K562 (cell line): ENCODE data around the gene NACA2. TPM values are rescaled to one million over a fixed set of nuclear protein-coding genes. Genes with fewer than 3 reads are reported as not detected.

ENCODE experiments used
- ATAC-seq: fragments of 200-7000 bp; cut with Tn5 transposase; 3 replicates; pipeline ENCODE4 v1.9.1; 2020; ENCODE audit warnings: moderate library complexity
- BruUV-seq: library from RNA; stranded (reverse); fragments of 400-500 nt; replicated peaks from 2 replicates; lab custom pipeline; 2021; lab: Mats Ljungman, UMichigan
- CTCF ChIA-PET: fragments of 300-600 bp; formaldehyde crosslinking; extraction: SDS; loops from one replicate; lab custom pipeline; 2021; ENCODE audit warnings: low intra/inter-chr PET ratio; lab: Yijun Ruan, JAX
- POLR2A ChIA-PET: fragments of 300-600, 350-650 bp; sonication (Branson Sonifier 250); formaldehyde crosslinking; extraction: SDS; loops from one replicate; lab custom pipeline; 2021; ENCODE audit warnings: antibody characterized with exemption, inconsistent platforms; lab: Yijun Ruan, JAX
- DNase-seq, 4 experiments: peaks; one replicate each; pipeline versions ENCODE4 v3.0.0 to v3.0.0-alpha.2; 2011 to 2018; ENCODE audit warnings: low spot score in 3 of 4, mixed read lengths in 3 of 4; ENCODE audit errors: extremely low read depth in 1 of 4
- FAIRE-seq: peaks from 2 replicates; lab custom pipeline; 2011; peaks lifted over from hg19 to GRCh38; lab: Jason Lieb, UNC
- H2AFZ ChIP-seq: 2 replicates; pipeline ENCODE4 v1.6.0; 2011; ENCODE audit warnings: low read depth, low read length, control low read depth, inconsistent platforms
- H3K27ac ChIP-seq: fragments of 200-600 bp; 3 replicates; pipeline ENCODE4 v1.8.0; 2011; ENCODE audit warnings: low read depth, mild to moderate bottlenecking, control low read depth, inconsistent platforms, low read length, moderate library complexity, mixed read lengths; ENCODE audit errors: extremely low read depth
- H3K27me3 ChIP-seq, 2 experiments: fragments of 300-600 bp in 1 of 2; 2 replicates in 1 of 2; 3 replicates in 1 of 2; pipeline versions ENCODE4 v1.6.0 to v1.8.0; 2011; ENCODE audit warnings: inconsistent platforms in 2 of 2, low read length in 2 of 2, mild to moderate bottlenecking in 1 of 2, mixed read lengths in 1 of 2, moderate library complexity in 1 of 2; ENCODE audit not compliant: control insufficient read depth in 2 of 2, insufficient read depth in 2 of 2
- H3K36me3 ChIP-seq: fragments of 300-600 bp; 3 replicates; pipeline ENCODE4 v1.8.0; 2011; ENCODE audit warnings: mild to moderate bottlenecking, low read length, inconsistent platforms; ENCODE audit not compliant: control insufficient read depth, insufficient read depth
- H3K4me1 ChIP-seq, 2 experiments: fragments of 200-600 bp in 1 of 2; replicated peaks in 1 of 2; 2 replicates in 1 of 2; 3 replicates in 1 of 2; pipeline versions ENCODE4 v1.5.1 to v1.8.0; 2011; ENCODE audit warnings: inconsistent platforms in 2 of 2, low read length in 2 of 2, mild to moderate bottlenecking in 1 of 2, mixed read lengths in 1 of 2, moderate library complexity in 1 of 2; ENCODE audit not compliant: control insufficient read depth in 2 of 2, insufficient read depth in 2 of 2
- H3K4me2 ChIP-seq: 2 replicates; pipeline ENCODE4 v1.6.1; 2011; ENCODE audit warnings: low read length, control low read depth, inconsistent platforms, mixed read lengths; ENCODE audit not compliant: insufficient read depth
- H3K4me3 ChIP-seq: fragments of 200-600 bp; sonication (generic), shearing (Covaris generic); 2 replicates; pipeline ENCODE4 v1.5.1; 2016; ENCODE audit warnings: control low read depth, inconsistent platforms
- H3K79me2 ChIP-seq: fragments of 200-600 bp; 3 replicates; pipeline ENCODE4 v1.8.0; 2011; ENCODE audit warnings: low read length, inconsistent platforms; ENCODE audit not compliant: control insufficient read depth, insufficient read depth
- H3K9ac ChIP-seq, 2 experiments: 2 replicates each; pipeline versions ENCODE4 v1.6.0 to v1.6.1; 2011; ENCODE audit warnings: low read depth in 2 of 2, low read length in 2 of 2, control low read depth in 1 of 2, inconsistent platforms in 1 of 2, mild to moderate bottlenecking in 1 of 2, mixed read lengths in 1 of 2; ENCODE audit not compliant: insufficient read depth in 1 of 2
- H3K9me1 ChIP-seq: one replicate; pipeline ENCODE4 v1.6.0; 2011; ENCODE audit warnings: inconsistent platforms, mild to moderate bottlenecking, low read length, moderate library complexity; ENCODE audit not compliant: control insufficient read depth, insufficient read depth
- H3K9me3 ChIP-seq: replicated peaks from 2 replicates; pipeline ENCODE4 v1.5.1; 2011; ENCODE audit warnings: low read depth, low read length, inconsistent platforms; ENCODE audit not compliant: control insufficient read depth, insufficient read depth
- H4K20me1 ChIP-seq: replicated peaks from 2 replicates; pipeline ENCODE4 v1.6.1; 2011; ENCODE audit warnings: low read length, inconsistent platforms, mixed read lengths; ENCODE audit not compliant: control insufficient read depth, insufficient read depth
- CREM ChIP-seq: IDR thresholded peaks from 2 replicates; pipeline ENCODE4 v1.6.1; 2014; ENCODE audit warnings: antibody characterized with exemption, low read depth
- KLF16 ChIP-seq: IDR thresholded peaks from 2 replicates; pipeline ENCODE4 v1.6.1; 2016; ENCODE audit warnings: antibody characterized with exemption
- POLR2AphosphoS2 ChIP-seq: IDR thresholded peaks from 2 replicates; pipeline ENCODE4 v1.6.1; 2012; ENCODE audit warnings: low read length, improper control_type of control experiment
- WGBS: fragments of 100-300 bp; shearing (Covaris generic); methylation state at CpG from one replicate; pipeline ENCODE4 v1.1.6; 2016; ENCODE audit warnings: low coverage, mixed read lengths; ENCODE audit not compliant: insufficient coverage; ENCODE audit errors: missing lambda C conversion rate; 5-methylcytosine and 5-hydroxymethylcytosine counted together
- in situ Hi-C: fragments of 300-500 bp; cut with MboI; formaldehyde crosslinking; loops from 4 replicates; pipeline ENCODE4 v1.15.0; 2018; ENCODE audit warnings: inconsistent platforms, mixed read lengths
- intact Hi-C: fragments of 100-400 bp; cut with micrococcal nuclease; formaldehyde crosslinking; loops from 2 replicates; pipeline ENCODE4 v1.14.2; 2022
- polyA plus RNA-seq, 8 experiments: library from polyadenylated mRNA; depleted of rRNA in 4 of 8; stranded (reverse) in 5 of 8; unstranded in 3 of 8; fragments of >200 nt; fragmentation: Nextera tagmentation in 2 of 8; fragmentation: Illumina TruSeq in 1 of 8; extraction: Ambion mirVana in 2 of 8; extraction: Trizol in 1 of 8; gene quantifications; 2 replicates each; pipeline versions ENCODE4 v1.2.1 to v1.2.3, GENCODE V29; 2011 to 2014; ENCODE audit warnings: inconsistent platforms in 1 of 8, missing spikeins in 1 of 8
- total RNA-seq, 7 experiments: library from RNA; depleted of rRNA in 6 of 7; stranded (reverse); fragments of >200 nt in 6 of 7; fragmentation: Illumina TruSeq in 2 of 7; extraction: Trizol in 2 of 7; gene quantifications; 2 replicates each; pipeline versions ENCODE4 v1.2.1 to v1.2.3, GENCODE V29; 2011 to 2021; ENCODE audit warnings: low replicate concordance in 1 of 7
- TF ChIP-seq, protein P1 (sequence below), 3 experiments: fragments of 200-800 bp in 1 of 3; fragments of 250-450 bp in 1 of 3; fragments of 450-650 bp in 1 of 3; sonication (Bioruptor Pico) in 1 of 3; sonication (Bioruptor generic) in 1 of 3; formaldehyde crosslinking in 1 of 3; IDR thresholded peaks; 2 replicates each; pipeline versions ENCODE4 v1.6.1 to v1.8.0; 2016 to 2022; ENCODE audit warnings: mild to moderate bottlenecking in 2 of 3, missing genetic modification characterization in 2 of 3, missing compliant biosample characterization in 1 of 3, moderate library complexity in 1 of 3

The NACA2 gene
- total and polyA plus RNA-seq, 9 of the 15 experiments (the other 6 are each of a cell fraction or from before 2014, with no cell fraction given): 0.13 to 0.29 (median 0.23) TPM; not detected in 4

DNA sequence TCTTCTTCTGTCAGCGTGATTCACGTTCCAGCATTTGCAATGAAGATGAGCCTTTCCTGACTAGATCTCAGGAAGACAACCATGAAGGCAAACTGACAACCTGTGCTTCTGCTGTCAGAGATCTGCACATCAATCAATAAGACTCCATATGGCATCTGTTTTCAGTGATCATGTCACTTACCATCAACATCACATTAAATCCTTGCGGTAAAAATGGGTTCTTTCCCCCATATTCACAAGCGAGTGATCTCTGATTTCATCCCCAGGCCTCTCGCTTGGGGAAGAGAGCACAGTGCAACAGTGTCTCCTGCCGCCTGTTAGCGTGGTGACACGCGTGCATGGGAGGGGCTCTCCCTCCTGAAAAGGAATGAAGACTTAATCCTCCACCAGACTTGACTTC is 11.1 kb downstream of the NACA2 start (continued):
- TF ChIP-seq, protein P1, sequence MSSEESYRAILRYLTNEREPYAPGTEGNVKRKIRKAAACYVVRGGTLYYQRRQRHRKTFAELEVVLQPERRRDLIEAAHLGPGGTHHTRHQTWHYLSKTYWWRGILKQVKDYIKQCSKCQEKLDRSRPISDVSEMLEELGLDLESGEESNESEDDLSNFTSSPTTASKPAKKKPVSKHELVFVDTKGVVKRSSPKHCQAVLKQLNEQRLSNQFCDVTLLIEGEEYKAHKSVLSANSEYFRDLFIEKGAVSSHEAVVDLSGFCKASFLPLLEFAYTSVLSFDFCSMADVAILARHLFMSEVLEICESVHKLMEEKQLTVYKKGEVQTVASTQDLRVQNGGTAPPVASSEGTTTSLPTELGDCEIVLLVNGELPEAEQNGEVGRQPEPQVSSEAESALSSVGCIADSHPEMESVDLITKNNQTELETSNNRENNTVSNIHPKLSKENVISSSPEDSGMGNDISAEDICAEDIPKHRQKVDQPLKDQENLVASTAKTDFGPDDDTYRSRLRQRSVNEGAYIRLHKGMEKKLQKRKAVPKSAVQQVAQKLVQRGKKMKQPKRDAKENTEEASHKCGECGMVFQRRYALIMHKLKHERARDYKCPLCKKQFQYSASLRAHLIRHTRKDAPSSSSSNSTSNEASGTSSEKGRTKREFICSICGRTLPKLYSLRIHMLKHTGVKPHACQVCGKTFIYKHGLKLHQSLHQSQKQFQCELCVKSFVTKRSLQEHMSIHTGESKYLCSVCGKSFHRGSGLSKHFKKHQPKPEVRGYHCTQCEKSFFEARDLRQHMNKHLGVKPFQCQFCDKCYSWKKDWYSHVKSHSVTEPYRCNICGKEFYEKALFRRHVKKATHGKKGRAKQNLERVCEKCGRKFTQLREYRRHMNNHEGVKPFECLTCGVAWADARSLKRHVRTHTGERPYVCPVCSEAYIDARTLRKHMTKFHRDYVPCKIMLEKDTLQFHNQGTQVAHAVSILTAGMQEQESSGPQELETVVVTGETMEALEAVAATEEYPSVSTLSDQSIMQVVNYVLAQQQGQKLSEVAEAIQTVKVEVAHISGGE (CRISPR knock-in tag; IDR thresholded peaks at IDR 0.05): peak in 1 of 3 experiments; percentile 85; a peak in 1 of 6 replicates
- no peak for TF ChIP-seq KLF16
- TF ChIP-seq CREM: 0 out of 2 replicates have a peak, but pooled peaks have one; percentile 33

DNA sequence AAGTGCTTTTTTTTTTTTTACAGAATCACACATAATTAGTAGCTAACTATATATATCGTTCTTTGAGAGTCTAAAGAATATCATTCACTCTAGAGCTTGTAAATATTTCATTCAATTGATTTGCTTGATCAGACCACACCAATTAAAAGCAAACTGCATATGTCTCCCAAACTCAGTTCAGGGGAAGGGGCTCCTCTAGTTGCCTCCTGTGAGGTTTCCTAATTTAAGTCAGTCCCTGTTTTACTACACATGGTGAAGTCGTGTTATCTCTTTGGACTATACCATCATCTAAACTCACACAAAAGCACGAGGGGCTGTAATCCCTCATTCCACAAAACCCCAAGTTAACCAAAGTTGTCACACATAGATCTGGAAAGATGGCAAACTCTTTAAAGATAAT is 11.7 kb downstream of the NACA2 start:
- in situ Hi-C loops (no loop called here), intact Hi-C loops (no loop called here)
- TF ChIP-seq POLR2AphosphoS2: no peak
- TF ChIP-seq, protein P1 (CRISPR knock-in tag; IDR thresholded peaks at IDR 0.05): peak in 1 of 3 experiments; percentile 89; a peak in 1 of 6 replicates
- Histone ChIP-seq H3K4me3 (no peak overlapping the region), H3K9ac (no peak overlapping the region), H4K20me1 (no peaks in the 10 kb centered on the region; the same call in 1 of the 2 replicates), H3K4me1 (no peaks in the 10 kb centered on the region), H3K36me3 (no peaks in the 10 kb centered on the region), H3K79me2 (no peaks in the 10 kb centered on the region), H3K27ac (no peak overlapping the region), H3K4me2 (no peak overlapping the region), H3K9me1 (no peaks in the 10 kb centered on the region), H3K27me3 (0 out of 5 replicates have a peak, but pooled peaks cover 0 to 3% of the 10 kb centered on the region in 2 experiments), H2AFZ (no peak overlapping the region), H3K9me3 (no peaks in the 10 kb centered on the region)
- no TSS peak for BruUV-seq
- WGBS: 0% methylated on average over 3 of the region's 3 CpGs
- ATAC-seq: no peak
- DNase-seq: no peak
- POLR2A ChIA-PET: interaction anchor here (0.6 kb wide), 1 partner anchor 1014 kb away, joined by 3 read pairs; no protein-coding TSS in a partner anchor
- CTCF ChIA-PET: interaction anchor here (0.6 kb wide), 1 partner anchor 578 kb away, joined by 3 read pairs; no protein-coding TSS in a partner anchor
- FAIRE-seq: no peak
